Cortex of kidney (tissue), 1 donor: ENCODE data around the gene C4BPB.

Experiments used
- DNase-seq: peaks from one replicate; lab custom pipeline; 2025; lab: John Stamatoyannopoulos, UW

C4BPB gene

DNA sequence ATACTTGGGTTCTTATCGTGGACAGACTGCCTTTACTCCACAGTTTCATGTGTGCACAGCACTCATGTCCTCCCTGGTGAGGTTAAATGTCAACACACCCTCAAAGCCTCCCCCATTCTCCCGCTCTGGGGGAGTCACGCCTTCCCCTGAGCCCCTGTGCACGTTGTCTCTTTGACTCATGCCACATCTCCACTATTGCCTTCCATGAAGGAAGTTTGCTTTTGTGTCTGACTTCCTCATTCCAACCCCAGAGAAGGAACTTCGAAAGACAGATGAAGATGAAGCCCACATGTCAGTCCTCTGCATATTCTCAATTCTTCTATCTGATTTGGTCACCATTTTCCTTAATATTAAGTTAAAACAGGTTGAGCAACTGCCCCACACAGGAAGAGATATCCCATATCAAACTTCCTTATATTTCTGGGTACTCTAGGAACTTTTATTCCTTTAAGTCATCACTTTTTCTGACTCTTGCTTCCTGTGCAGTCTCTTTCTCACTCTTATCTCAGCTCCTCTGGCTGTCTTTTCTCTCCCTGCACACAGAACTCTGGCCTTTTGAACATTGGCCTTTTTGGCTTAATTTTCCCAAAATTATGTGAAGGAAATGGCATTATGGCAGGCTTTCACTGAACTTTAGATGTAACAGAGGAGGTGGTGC, 56.9 kb downstream of the C4BPB start:
- DNase-seq: no peak
